CD4-positive, alpha-beta T cell treated with Interleukin-1 beta for 1 hour (primary cell): ENCODE measurements around the gene SCAMP1.

Source experiments
- DNase-seq, 2 donors: peaks; one replicate each; pipeline ENCODE4 v3.0.0-alpha.2; 2020 to 2022

SCAMP1 gene

DNA sequence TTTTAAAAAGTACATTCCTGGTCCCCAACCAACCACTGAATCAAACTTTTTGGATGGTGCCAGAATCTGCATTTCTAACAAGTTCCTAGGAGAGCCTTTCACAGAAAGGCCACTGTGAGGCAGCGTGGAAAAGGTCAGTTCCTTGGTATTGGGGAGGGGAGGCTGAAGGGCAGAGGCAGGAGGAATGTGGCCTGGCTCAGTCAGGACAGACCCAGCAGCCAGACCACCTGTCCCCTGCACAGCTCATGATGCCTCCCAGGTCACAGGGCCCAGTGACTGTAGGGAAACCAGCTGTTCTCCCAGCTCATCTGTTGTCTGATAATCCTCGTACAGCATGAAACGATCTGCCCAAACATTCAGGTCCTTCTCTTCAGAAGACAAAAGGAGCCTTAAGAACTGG lies 155.3 kb downstream of the SCAMP1 start:
- DNase-seq = no peak

DNA sequence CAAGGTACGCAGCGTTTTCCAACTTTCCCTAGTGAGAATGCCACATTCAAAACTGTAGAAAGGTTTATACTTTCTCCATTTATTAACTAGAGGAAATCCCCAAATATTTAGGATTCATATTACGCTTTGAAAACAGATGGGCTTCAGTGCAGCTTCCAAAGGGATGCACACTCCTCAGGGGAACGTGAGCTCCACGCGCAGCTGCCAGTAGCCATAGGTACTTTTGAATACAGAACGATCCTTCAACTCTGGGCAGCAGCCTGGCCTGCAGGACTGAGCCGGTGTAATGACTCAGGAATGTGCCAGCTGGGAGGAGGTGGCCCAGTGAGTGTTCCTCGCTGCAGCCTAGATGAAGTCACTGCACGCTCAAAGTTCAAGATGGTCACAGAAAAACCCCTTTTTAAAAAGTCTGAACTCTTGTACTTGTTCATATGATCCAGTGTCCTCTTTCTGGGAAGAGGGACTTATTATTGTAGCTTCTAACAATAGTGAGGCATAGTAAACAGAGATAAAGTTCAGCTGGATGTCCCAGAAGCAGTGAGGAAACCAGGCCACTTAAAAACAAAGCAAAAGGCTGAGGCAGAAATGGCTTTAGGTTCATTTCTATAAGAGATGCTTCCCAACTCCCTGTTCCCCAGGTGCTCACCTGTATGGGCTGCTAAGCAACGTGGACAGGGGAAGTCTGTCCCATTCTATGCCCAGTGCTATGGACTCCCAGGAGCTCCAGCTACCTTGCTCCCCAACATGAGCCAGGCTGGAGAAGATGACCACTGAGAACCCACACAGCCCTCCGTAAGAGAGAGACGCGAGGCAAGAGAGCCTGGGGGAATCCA lies 158.2 kb downstream of the SCAMP1 start:
- DNase-seq = no peak

DNA sequence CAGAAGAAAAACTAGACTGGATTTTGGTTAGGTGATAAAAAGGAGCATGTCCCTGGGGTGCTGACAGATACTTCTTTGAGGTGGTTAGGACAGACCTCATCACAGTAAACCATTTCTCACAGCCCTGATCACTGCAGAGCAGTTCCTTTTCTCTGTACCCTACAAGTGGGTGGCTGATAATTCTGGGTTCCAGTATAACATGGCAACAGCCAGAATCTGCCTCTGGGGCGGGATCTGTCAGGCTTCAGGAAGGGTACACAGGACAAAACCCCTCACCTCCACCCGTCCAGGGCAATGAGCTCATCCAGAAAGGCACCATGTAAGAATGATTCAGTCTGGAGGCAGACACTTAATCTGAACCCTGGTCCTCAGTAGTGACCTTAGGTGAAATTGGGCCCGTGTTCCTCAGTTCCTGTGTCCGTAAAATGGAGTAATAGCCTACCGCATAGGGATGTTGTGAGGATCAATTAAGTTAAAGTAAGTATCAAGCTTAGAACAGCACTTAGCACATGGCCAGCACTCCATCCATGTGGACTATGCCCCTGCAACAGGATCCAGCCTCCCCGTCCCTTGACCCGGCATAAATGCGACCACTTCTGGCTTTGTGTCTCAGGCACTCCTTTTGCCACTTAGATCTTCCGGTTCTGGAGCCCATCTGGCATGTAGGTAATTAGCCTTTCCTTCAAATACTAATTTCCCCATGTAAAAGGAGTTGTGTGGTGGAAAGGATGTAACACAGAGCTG lies 159.0 kb downstream of the SCAMP1 start:
- DNase-seq = no peak

DNA sequence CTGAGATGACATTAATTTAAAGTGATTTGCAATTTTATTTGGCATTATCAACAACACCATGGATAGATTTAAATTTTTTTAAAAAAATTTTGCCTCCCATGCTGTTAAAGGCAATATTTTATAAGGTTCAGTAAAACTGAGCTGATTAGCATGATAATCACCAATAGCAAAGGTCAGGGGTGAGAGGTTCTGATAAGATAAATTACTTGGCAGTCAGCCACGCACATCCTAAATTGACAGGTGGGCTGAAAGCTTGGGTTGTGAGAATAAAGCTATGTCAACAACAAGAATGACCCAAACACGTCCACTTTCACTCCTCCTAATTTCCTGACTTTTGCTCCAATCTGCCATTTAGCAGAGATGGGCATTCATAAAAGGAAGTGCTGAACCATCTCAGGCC lies 161.0 kb downstream of the SCAMP1 start:
- no peak for DNase-seq

DNA sequence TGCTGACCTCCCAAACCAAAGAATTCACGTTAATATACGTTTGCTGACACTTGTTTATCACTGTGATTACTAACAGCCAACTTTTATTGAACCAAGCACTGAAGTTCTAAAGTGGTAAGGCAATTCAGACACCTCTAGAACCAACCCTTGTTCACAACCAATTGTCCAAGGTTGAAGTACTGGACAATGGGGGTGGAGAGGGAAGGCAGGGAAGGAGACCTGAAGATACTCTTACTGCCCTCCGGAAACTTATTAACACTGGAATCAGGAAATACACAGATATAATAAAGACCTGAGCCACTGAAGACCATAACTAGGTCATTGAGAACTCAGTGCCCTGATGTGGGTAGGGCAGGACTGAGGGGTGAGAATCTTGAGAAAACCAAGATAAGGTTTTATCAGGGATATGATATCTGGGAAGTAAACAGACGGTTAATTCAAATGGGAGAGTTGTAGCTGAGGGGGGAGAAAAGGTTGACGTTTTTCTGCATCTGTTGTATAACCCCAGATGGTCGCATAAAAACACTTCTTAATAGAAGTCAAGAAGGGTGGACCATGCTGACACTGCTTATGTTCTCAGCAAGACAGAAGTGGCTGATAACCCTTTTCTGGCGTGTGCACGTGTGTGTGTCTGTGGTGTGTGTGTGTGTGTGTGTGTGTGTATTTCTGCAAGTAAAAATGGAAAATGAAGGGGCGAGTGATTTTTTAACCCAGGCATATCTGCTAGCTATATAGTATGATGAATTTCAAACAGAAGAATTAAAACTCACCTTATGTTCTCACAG lies 162.3 kb downstream of the SCAMP1 start:
- DNase-seq = no peak

DNA sequence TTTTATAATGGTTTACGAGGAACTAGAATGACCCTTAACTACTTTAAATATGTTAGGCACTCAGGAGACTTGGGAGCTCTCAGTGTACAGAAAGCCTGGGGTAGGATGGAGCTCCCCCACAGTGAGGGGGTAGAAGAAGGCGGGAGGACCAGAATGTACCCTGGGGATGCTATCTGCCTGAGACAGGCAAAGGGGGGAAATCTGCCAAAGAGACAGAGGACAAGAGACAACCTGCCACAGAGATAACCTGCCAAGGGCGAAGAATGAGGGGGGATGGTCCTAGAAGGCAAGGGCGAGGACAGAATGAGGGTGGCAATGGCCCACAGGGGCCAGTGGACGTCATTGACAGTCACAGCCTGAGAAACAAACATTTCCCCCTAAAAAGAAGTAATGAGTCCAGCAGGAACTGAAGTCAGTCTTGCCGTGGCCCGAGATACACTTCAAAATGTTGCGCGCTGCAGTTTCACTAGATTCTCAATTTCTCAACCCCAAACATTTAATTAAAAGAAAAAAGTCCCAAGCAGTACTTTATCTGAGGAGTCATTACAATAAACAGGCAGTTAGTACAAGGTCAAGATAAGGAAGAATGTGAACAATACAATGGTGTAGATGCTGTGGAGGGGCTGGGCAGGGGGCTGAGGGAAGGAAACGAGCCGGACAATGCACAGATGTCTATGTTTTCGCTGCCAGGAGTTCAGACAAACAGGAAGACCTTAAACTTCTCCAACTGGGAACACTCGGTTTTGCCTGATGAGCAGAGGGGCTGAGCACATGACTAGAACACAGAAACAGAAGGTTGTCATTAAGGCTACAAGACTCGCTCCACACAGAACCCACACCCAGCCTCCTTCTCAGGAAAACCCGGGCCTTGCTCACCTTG lies 163.1 kb downstream of the SCAMP1 start:
- no peak for DNase-seq

DNA sequence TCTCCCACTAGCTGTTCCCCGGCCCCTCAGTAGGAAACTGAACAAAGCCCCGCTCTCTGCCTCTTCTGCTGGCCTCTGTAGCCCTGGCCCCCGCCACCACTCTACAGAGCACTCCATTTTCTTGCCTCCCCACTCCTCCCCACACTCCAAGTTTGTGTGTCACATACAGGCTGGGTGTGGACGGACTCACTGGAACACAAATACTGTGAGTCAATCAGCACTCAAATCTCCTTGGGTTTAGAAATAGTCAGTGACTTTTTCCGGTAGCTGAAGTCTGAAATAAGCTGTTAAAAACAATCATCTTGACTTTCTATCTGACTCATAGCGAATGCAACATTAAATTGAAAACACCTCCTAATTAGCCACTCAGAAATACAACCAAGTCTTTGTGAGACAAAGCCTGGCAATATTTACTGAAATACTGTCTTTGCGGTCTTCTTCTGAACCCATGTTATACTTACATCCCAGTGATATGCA lies 165.7 kb downstream of the SCAMP1 start:
- DNase-seq = peak in 1 of 2 donors; percentile 25

DNA sequence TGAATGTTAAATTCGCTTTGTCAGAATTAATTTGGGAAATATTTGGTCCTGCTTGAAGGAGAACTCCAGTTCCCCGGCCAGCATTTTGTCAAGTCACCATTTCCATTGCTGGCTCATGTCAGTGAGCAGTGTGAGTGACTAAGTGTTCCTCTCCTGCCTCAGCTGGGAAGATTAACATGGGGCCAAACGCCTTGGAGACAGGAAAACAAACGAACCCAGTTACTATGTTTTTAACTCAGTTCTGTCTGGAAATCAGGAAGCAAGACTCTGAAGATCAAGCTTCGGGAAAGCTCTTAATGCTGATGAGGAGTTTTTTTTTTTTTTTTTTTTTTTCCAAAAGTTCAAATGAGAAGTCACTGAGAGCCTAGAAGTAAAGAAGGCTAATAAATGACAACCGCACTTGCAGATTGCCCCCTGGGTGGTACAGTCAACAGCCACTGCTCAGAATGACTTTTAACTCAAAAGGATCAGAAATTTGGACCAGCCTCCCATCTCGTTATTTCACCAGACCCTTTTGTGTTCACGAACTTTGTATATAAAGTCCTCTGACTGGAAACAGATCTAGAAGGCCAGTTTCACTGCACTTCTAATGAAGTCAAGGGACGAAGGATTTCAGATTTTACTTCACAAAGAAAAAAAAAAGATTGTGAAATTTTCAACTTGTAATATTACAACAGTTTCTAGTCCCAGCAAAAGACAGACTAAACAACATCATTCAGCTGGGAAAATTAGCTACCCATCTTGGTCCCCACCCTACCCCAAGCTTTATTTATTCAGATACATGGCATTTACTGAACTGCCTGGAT lies 166.8 kb downstream of the SCAMP1 start:
- peak in 1 of 2 donors; percentile 74 for DNase-seq

DNA sequence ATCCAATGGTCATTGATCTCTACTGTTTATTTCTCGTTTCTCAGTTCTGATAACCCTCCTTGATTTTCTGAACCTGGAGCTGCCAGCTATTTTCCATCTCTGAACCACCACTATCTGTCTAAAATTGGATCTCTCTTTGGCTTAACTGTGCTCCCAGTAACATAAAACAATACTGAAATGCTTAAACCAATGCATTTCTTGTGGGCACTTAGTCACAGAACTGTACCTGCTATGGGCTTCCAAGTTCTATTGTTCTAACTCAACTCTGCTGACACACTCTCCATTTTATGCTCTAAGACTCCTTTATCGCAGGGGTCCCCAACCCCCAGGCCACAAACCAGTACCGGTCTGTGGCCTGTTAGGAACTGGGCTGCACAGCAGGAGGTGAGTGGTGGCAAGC lies 167.5 kb downstream of the SCAMP1 start:
- no peak for DNase-seq
